ENCODE data around the gene CAMK1G. TPM values are rescaled to one million over a fixed set of nuclear protein-coding genes. Genes with fewer than 3 reads are reported as not detected.

The CAMK1G gene
- total and polyA plus RNA-seq, 2 donors (not counting 1 experiment from before 2014, with no cell fraction given), result not detected

GRCh38 chr1:209620487-209620884 lies 37.0 kb downstream of the CAMK1G start:
- ATAC-seq (ENCODE audit: low read depth) (no peak), DNase-seq (no peak)
- ChIA-PET POLR2A (no interaction called here), CTCF (no interaction called here)
- H3K27me3 Mint-ChIP-seq, result peaks cover 31% of the 10 kb centered on the region
- no peaks in the 10 kb centered on the region for H3K9me3 Mint-ChIP-seq (ENCODE audit: insufficient read depth)
- no peak overlapping the region for H3K4me3 Mint-ChIP-seq
- no peak overlapping the region for H2AFZ ChIP-seq (ENCODE audit: insufficient read depth, low read depth, low read length, poor library complexity, severe bottlenecking)
- no peaks in the 10 kb centered on the region for H3K4me1 Mint-ChIP-seq
- intact Hi-C loops (cut with micrococcal nuclease), result no loop called here
- 100% methylated on average over 3 of the region's 3 CpGs for WGBS (ENCODE audit: insufficient coverage)
- H3K27ac ChIP-seq (ENCODE audit: low read length in 2 of 2), result no peak overlapping the region
- no peaks in the 10 kb centered on the region for H3K4me1 ChIP-seq (ENCODE audit: control insufficient read depth in 2 of 2, insufficient read depth in 2 of 2, low read length in 2 of 2)
- H3K79me2 ChIP-seq (ENCODE audit: control insufficient read depth, insufficient read depth, low read length), result no peaks in the 10 kb centered on the region
- no peak overlapping the region for H3K4me2 ChIP-seq (replicated peaks; ENCODE audit: low read depth, low read length, poor library complexity, severe bottlenecking)
- H3K9me3 ChIP-seq (ENCODE audit: control extremely low read depth in 1 of 3, control insufficient read depth in 2 of 3, insufficient read depth in 1 of 3, low read length in 2 of 3), result no peaks in the 10 kb centered on the region
- H3K9ac ChIP-seq (ENCODE audit: low read length), result no peak overlapping the region
- H3K36me3 ChIP-seq (replicated peaks in 1 of 2; ENCODE audit: control extremely low read depth in 1 of 2, control insufficient read depth in 1 of 2, extremely low read depth in 1 of 2, insufficient read depth in 2 of 2, low read length in 1 of 2), result no peaks in the 10 kb centered on the region
- H4K20me1 ChIP-seq (ENCODE audit: control insufficient read depth, insufficient read depth, low read length, poor library complexity, severe bottlenecking), result no peaks in the 10 kb centered on the region
- no peak for TF ChIP-seq EZH2 (IDR thresholded peaks at IDR 0.05; ENCODE audit: borderline replicate concordance, insufficient read depth, low read depth, low read length, poor library complexity, severe bottlenecking)
- no peak for TF ChIP-seq CTCF (IDR thresholded peaks at IDR 0.05)
- H3K27me3 ChIP-seq (replicated peaks in 1 of 4; ENCODE audit: control extremely low read depth in 1 of 4, control insufficient read depth in 3 of 4, insufficient read depth in 4 of 4, low read length in 3 of 4), result peaks cover 0 to 5% (median 1%) of the 10 kb centered on the region in 4 experiments
- H3K4me3 ChIP-seq (ENCODE audit: control extremely low read depth in 1 of 5, extremely low read depth in 1 of 5, insufficient read depth in 1 of 5, low read depth in 2 of 5, low read length in 4 of 5), result no peak overlapping the region
- H3K27ac Mint-ChIP-seq, result no peak overlapping the region

- POLR2A ChIA-PET, result no interaction called here
- Histone ChIP-seq H4K20me1 (ENCODE audit: control insufficient read depth, insufficient read depth, low read length, poor library complexity, severe bottlenecking) (no peaks in the 10 kb centered on the region), H3K36me3 (replicated peaks in 1 of 2; ENCODE audit: control extremely low read depth in 1 of 2, control insufficient read depth in 1 of 2, extremely low read depth in 1 of 2, insufficient read depth in 2 of 2, low read length in 1 of 2) (no peaks in the 10 kb centered on the region), H3K4me3 (ENCODE audit: control extremely low read depth in 1 of 5, extremely low read depth in 1 of 5, insufficient read depth in 1 of 5, low read depth in 2 of 5, low read length in 4 of 5) (no peak overlapping the region), H2AFZ (ENCODE audit: insufficient read depth, low read depth, low read length, poor library complexity, severe bottlenecking) (no peak overlapping the region), H3K9me3 (ENCODE audit: control extremely low read depth in 1 of 3, control insufficient read depth in 2 of 3, insufficient read depth in 1 of 3, low read length in 2 of 3) (no peaks in the 10 kb centered on the region), H3K9ac (ENCODE audit: low read length) (no peak overlapping the region), H3K4me1 (ENCODE audit: control insufficient read depth in 2 of 2, insufficient read depth in 2 of 2, low read length in 2 of 2) (no peaks in the 10 kb centered on the region), H3K27ac (ENCODE audit: low read length in 2 of 2) (no peak overlapping the region), H3K79me2 (ENCODE audit: control insufficient read depth, insufficient read depth, low read length) (no peaks in the 10 kb centered on the region), H3K27me3 (replicated peaks in 1 of 4; ENCODE audit: control extremely low read depth in 1 of 4, control insufficient read depth in 3 of 4, insufficient read depth in 4 of 4, low read length in 3 of 4) (peaks cover 0 to 5% (median 1%) of the 10 kb centered on the region in 4 experiments), H3K4me2 (replicated peaks; ENCODE audit: low read depth, low read length, poor library complexity, severe bottlenecking) (no peak overlapping the region)
- intact Hi-C loops (cut with micrococcal nuclease), result no loop called here
- H3K9me3 Mint-ChIP-seq (ENCODE audit: insufficient read depth), result no peaks in the 10 kb centered on the region
- WGBS (ENCODE audit: insufficient coverage), result 53% methylated on average over 3 of the region's 4 CpGs
- no peaks in the 10 kb centered on the region for H3K4me1 Mint-ChIP-seq
- H3K27me3 Mint-ChIP-seq, result peaks cover 27% of the 10 kb centered on the region
- DNase-seq (no peak), ATAC-seq (ENCODE audit: low read depth) (no peak)
- TF ChIP-seq CTCF (IDR thresholded peaks at IDR 0.05) (no peak), EZH2 (IDR thresholded peaks at IDR 0.05; ENCODE audit: borderline replicate concordance, insufficient read depth, low read depth, low read length, poor library complexity, severe bottlenecking) (no peak)
- CTCF ChIA-PET, result no interaction called here
- no peak overlapping the region for H3K4me3 Mint-ChIP-seq
- no peak overlapping the region for H3K27ac Mint-ChIP-seq
Measured at GRCh38 chr1:209621286-209621685, 37.8 kb downstream of the CAMK1G start.
